CD8-positive, alpha-beta memory T cell (primary cell): ENCODE data around the gene P4HA2. TPM values are rescaled to one million over a fixed set of nuclear protein-coding genes. Genes with fewer than 3 reads are reported as not detected.

ENCODE experiments used
- CTCF ChIA-PET: fragments of 350-600 bp; sonication (Branson Sonifier 250); formaldehyde crosslinking; loops from one replicate; lab custom pipeline; 2021; ENCODE audit warnings: antibody characterized with exemption; lab: Charles Lee
- POLR2A ChIA-PET: fragments of 350-600 bp; sonication (Branson Sonifier 250); formaldehyde crosslinking; loops from one replicate; lab custom pipeline; 2021; ENCODE audit warnings: antibody characterized with exemption; lab: Charles Lee
- DNase-seq, 5 donors: peaks; one replicate each; pipeline versions ENCODE4 v3.0.0 to v3.0.0-alpha.2; 2020 to 2022; ENCODE audit warnings: mixed read lengths in 1 of 5
- H3K27ac ChIP-seq: one replicate; pipeline ENCODE4 v1.7.0; 2013; ENCODE audit warnings: low read depth, mild to moderate bottlenecking, low read length, moderate library complexity
- H3K27me3 ChIP-seq: 2 replicates; pipeline ENCODE4 v1.7.0; 2013; ENCODE audit warnings: low read length, mild to moderate bottlenecking; ENCODE audit not compliant: insufficient read depth, poor library complexity, severe bottlenecking
- H3K36me3 ChIP-seq: 2 replicates; pipeline ENCODE4 v1.7.0; 2013; ENCODE audit warnings: mild to moderate bottlenecking, low read length, moderate library complexity; ENCODE audit not compliant: insufficient read depth
- H3K4me1 ChIP-seq: 2 replicates; pipeline ENCODE4 v1.7.0; 2013; ENCODE audit warnings: mild to moderate bottlenecking, low read length, moderate library complexity; ENCODE audit not compliant: insufficient read depth
- H3K4me3 ChIP-seq: 2 replicates; pipeline ENCODE4 v1.7.0; 2013; ENCODE audit warnings: mild to moderate bottlenecking, low read length
- H3K9me3 ChIP-seq: 2 replicates; pipeline ENCODE4 v1.7.0; 2013; ENCODE audit warnings: mild to moderate bottlenecking, low read length
- H3K27ac Mint-ChIP-seq, 8 donors: one replicate each; pipeline ENCODE4 v1.8.0; 2020 to 2021; ENCODE audit warnings: mixed read lengths in 8 of 8, mild to moderate bottlenecking in 6 of 8, inconsistent platforms in 3 of 8, moderate library complexity in 3 of 8
- H3K27me3 Mint-ChIP-seq, 2 donors: one replicate each; pipeline ENCODE4 v1.8.0; 2020 to 2021; ENCODE audit warnings: mixed read lengths in 2 of 2, mild to moderate bottlenecking in 1 of 2, moderate library complexity in 1 of 2
- H3K36me3 Mint-ChIP-seq, 3 donors: one replicate each; pipeline ENCODE4 v1.8.0; 2020 to 2021; ENCODE audit warnings: mixed read lengths in 3 of 3, inconsistent platforms in 1 of 3, mild to moderate bottlenecking in 1 of 3
- H3K4me1 Mint-ChIP-seq, 3 donors: one replicate each; pipeline ENCODE4 v1.8.0; 2020 to 2021; ENCODE audit warnings: mixed read lengths in 3 of 3, inconsistent platforms in 1 of 3, mild to moderate bottlenecking in 1 of 3
- H3K4me3 Mint-ChIP-seq, 7 donors: one replicate each; pipeline ENCODE4 v1.8.0; 2020 to 2021; ENCODE audit warnings: mixed read lengths in 7 of 7, mild to moderate bottlenecking in 6 of 7, moderate library complexity in 4 of 7, inconsistent platforms in 2 of 7
- H3K9me3 Mint-ChIP-seq, 5 donors: one replicate each; pipeline ENCODE4 v1.8.0; 2020 to 2022; ENCODE audit warnings: mixed read lengths in 5 of 5, mild to moderate bottlenecking in 3 of 5, moderate library complexity in 2 of 5, inconsistent platforms in 1 of 5
- polyA plus RNA-seq: library from polyadenylated mRNA; unstranded; fragments of 300-500 nt; fragmentation: Illumina TruSeq; gene quantifications from one replicate; pipeline ENCODE4 v1.2.3, GENCODE V29; 2021
- total RNA-seq, 2 experiments: library from RNA; stranded (reverse); gene quantifications; one replicate each; pipeline ENCODE4 v1.2.3, GENCODE V29; 2021

Gene P4HA2
- total and polyA plus RNA-seq, 3 experiments from 2014 or later: 7.2 to 7.9 TPM; not detected in 1

DNA sequence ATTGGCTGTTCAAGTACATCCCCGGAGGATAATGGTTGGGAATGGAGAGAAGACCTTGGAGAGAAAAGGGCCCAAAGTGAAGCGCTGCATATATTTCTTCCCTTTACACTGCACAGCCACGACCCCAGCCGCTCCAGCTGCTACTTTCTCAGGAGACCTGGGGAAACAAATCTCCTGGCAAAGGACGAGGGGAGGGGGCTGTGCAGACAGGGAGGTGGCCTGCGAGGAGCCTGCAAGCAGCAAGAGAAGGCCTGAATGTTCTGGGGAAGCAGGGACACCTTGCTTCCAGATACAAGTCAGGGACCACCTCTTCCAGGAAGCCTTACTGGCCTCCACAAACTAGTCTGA, 29.1 kb upstream of the P4HA2 start:
- CTCF ChIA-PET: no interaction called here
- Mint-ChIP-seq H3K4me3 (peak overlapping the region in 4 of 7 donors; percentile 2 to 81 (median 54)), H3K4me1 (peaks cover 0 to 11% (median 7%) of the 10 kb centered on the region in 3 donors)

DNA sequence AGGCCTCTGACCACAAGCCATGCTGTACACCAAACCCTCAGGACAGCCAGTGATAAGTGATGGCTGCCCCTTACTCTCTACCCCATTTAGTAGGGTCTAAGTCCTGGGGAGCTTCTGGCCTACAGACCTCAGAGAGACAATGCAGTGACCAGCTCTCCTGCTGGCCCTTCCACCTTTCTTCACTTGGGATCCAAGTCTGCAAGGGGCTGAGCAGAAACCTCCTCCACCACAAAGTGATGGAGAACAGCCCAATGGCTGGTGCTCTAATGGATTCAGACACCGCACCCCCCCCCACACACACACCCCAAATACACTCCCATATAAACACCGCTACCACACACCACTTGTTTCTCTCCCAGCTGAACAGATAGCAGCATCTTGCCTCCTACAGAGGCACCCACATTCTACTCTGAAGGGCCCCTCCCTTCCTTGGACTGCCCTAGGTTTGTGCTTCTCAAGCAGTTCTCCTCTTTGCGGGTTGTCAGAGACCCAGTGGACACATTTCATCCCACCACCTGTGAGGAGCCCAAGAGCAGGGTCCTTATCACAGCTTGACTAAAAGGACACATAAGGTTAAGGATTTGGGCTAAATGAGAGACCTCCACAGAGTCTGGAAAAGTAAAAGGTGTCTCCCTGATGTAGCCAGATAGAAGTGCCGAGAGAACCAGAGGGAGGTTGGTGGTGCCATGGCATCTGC, 28.6 kb upstream of the P4HA2 start:
- Mint-ChIP-seq H3K9me3 (no peaks in the 10 kb centered on the region), H3K36me3 (peaks cover 0 to 3% (median 0%) of the 10 kb centered on the region in 3 donors), H3K4me3 (peak overlapping the region in 3 of 7 donors; percentile 2 to 81 (median 54)), H3K27me3 (peaks cover 19 to 20% of the 10 kb centered on the region in 2 donors), H3K4me1 (peaks cover 0 to 11% (median 7%) of the 10 kb centered on the region in 3 donors), H3K27ac (no peak overlapping the region)
- no peak for DNase-seq
- Histone ChIP-seq H3K4me3 (no peak overlapping the region), H3K36me3 (no peaks in the 10 kb centered on the region), H3K27ac (no peak overlapping the region), H3K4me1 (no peaks in the 10 kb centered on the region), H3K9me3 (no peaks in the 10 kb centered on the region), H3K27me3 (no peaks in the 10 kb centered on the region)
- ChIA-PET POLR2A (no interaction called here), CTCF (interaction anchor here (1.0 to 1.9 kb wide), 2 partner anchors 18 to 193 kb away, joined by 4 to 7 read pairs; no protein-coding TSS in a partner anchor)

More for the DNA sequence above, 29.1 kb upstream of the P4HA2 start:
- Histone ChIP-seq H3K27me3 (no peaks in the 10 kb centered on the region), H3K36me3 (no peaks in the 10 kb centered on the region), H3K9me3 (no peaks in the 10 kb centered on the region), H3K27ac (no peak overlapping the region), H3K4me3 (no peak overlapping the region), H3K4me1 (no peaks in the 10 kb centered on the region)
- Mint-ChIP-seq H3K27ac (no peak overlapping the region), H3K36me3 (peaks cover 0 to 3% (median 0%) of the 10 kb centered on the region in 3 donors), H3K27me3 (peaks cover 19 to 20% of the 10 kb centered on the region in 2 donors), H3K9me3 (no peaks in the 10 kb centered on the region)
- POLR2A ChIA-PET: no interaction called here
- no peak for DNase-seq

DNA sequence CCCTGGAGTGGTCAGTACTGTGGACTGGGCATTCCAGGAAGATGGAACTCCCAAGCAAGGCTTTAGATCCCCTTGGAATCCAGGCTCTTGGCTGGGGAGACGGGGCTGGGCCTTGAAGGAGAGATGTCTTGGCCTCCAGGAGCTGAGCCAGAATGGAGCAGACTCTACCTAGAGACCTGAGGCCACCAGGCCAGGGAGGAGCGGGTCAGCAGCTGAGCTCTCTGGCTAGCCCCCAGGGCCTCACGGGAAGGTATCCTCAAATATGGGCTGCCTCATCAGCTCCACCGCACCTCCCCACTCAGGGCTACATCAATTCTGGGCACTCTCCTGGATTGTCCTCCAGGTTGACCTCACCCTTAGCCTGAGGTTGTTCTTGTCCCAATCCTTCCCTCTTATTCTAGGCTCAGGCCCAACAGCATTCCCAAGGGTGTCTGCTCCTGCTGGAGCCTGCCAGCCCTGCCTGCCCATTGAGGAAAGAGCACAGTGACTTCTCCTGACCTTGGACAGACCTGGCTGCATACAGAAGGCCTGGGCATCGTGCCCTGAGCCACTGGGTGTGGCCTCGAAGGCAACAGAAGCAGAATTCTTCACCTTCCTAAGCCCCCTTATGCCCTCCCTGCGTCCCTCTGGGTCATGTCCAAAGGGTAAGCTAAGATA, 26.8 kb upstream of the P4HA2 start:
- Mint-ChIP-seq H3K4me3 (no peak overlapping the region), H3K9me3 (no peaks in the 10 kb centered on the region), H3K4me1 (peaks cover 0 to 3% (median 0%) of the 10 kb centered on the region in 3 donors), H3K27me3 (peaks cover 17 to 20% of the 10 kb centered on the region in 2 donors), H3K27ac (no peak overlapping the region), H3K36me3 (peaks cover 0 to 3% (median 0%) of the 10 kb centered on the region in 3 donors)
- Histone ChIP-seq H3K36me3 (no peaks in the 10 kb centered on the region), H3K27me3 (no peaks in the 10 kb centered on the region), H3K4me3 (no peak overlapping the region), H3K4me1 (no peaks in the 10 kb centered on the region), H3K9me3 (no peaks in the 10 kb centered on the region), H3K27ac (no peak overlapping the region)
- CTCF ChIA-PET: interaction anchor here (1.1 to 1.9 kb wide), 3 partner anchors 17 to 247 kb away, joined by 3 to 7 read pairs (median 3); no protein-coding TSS in a partner anchor
- POLR2A ChIA-PET: no interaction called here
- DNase-seq: no peak

DNA sequence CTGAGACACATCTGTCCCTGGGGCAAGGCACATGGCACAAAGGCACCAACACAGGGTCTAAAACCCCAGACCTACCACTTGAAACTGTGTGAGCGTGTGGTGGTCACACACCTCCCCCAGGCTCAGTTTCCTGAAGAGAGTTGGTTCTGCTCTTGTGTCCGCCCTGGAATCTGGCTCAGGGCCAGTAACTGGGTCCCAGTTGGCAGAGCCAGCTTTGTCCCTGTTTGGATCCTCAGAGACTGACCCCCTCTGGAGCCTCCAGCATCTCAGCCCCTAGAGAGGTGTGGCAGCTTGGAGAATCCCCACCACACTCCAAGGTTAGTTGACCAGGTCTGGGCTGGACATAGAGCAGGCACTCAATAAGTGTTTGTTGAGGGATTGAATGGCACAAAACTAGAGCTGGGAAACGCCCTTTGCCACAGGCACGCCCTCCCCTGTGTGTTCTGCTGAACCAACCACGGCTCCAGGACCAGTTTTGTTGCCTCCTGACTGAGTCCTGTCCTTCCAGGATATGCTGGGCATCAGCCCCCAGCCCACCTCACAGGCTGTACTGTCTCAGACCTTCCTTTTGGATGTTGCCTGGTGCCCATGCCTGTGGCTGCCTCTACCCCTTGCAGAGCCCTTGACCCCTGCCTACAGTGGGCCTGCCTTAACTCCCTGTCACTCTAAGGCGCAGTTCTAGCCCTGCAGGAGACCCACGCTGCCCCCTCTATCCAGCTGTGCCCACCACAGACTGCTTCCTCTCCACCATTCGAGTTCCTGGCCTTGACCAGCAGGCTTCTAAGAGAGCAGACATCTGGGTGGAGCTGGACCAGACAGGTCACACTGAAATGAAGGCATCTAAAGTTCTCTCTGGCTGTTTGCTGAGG, 26.0 kb upstream of the P4HA2 start:
- H3K27me3 ChIP-seq: no peaks in the 10 kb centered on the region
- Mint-ChIP-seq H3K27me3 (peaks cover 13 to 20% of the 10 kb centered on the region in 2 donors), H3K4me3 (no peak overlapping the region), H3K36me3 (peaks cover 0 to 3% (median 0%) of the 10 kb centered on the region in 3 donors), H3K9me3 (no peaks in the 10 kb centered on the region), H3K4me1 (peaks cover 0 to 3% (median 0%) of the 10 kb centered on the region in 3 donors), H3K27ac (no peak overlapping the region)
- H3K9me3 ChIP-seq: no peaks in the 10 kb centered on the region
- DNase-seq: no peak
- no peak overlapping the region for H3K4me3 ChIP-seq
- no peak overlapping the region for H3K27ac ChIP-seq
- CTCF ChIA-PET: interaction anchor here (1.1 to 1.9 kb wide), 3 partner anchors 16 to 247 kb away, joined by 3 to 7 read pairs (median 3); no protein-coding TSS in a partner anchor
- no peaks in the 10 kb centered on the region for H3K4me1 ChIP-seq
- POLR2A ChIA-PET: no interaction called here
- H3K36me3 ChIP-seq: no peaks in the 10 kb centered on the region

DNA sequence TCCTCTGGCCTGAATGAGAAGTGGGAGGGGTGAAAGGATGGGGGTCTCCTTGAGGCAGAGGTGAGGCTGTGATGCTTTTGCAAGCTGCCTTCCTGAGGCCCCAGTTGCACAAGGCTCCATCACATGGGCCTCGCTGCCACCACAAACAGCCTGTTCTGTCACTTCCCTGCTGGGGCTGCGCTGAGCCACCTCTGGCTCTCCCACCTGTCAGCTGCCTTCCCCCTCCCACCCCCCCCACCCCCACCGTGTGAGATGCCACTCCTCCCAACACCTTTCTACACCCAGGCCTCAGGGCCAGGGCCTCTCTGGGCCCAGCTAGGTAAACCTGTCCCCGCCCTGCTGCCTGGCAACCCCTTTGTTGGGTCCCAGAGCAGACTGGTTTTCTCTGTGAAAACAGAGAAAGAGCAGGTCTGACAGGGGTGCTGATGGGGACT, 25.4 kb upstream of the P4HA2 start:
- H3K9me3 Mint-ChIP-seq: peaks cover 0 to 3% (median 0%) of the 10 kb centered on the region in 5 donors
- no peak for DNase-seq
- Histone ChIP-seq H3K4me1 (no peaks in the 10 kb centered on the region), H3K27ac (no peak overlapping the region), H3K27me3 (no peaks in the 10 kb centered on the region), H3K4me3 (no peak overlapping the region), H3K9me3 (no peaks in the 10 kb centered on the region), H3K36me3 (no peaks in the 10 kb centered on the region)
- POLR2A ChIA-PET: no interaction called here
- peaks cover 13 to 20% of the 10 kb centered on the region in 2 donors for H3K27me3 Mint-ChIP-seq
- peaks cover 0 to 3% (median 0%) of the 10 kb centered on the region in 3 donors for H3K4me1 Mint-ChIP-seq
- H3K36me3 Mint-ChIP-seq: peaks cover 0 to 3% (median 0%) of the 10 kb centered on the region in 3 donors
- CTCF ChIA-PET: no interaction called here
- no peak overlapping the region for H3K4me3 Mint-ChIP-seq
- H3K27ac Mint-ChIP-seq: no peak overlapping the region

DNA sequence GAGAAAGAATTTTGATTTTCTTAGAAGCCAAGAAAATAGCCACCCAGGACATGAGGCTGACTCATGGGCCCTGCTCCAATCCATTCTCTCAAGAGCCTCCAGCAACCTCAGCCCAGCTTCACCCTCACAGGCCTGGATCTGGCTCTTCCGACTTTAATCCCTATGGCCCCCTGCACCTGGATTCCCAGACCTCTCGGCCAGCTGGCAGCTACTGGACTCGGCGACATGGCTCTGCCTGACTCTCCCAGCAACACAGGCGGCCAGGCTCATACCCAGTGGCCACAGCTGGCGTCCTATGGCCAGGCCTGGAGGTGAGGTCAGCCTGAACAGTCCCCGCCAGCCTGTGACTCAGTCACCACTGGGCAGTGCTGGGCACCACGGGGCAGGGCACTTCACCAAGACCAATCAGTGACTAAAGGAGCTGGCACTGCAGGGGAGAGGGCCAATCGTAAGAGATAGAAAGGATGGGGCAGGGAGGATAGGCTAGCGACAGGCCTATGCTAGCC, 23.6 kb upstream of the P4HA2 start:
- CTCF ChIA-PET: interaction anchor here (0.9 to 1.6 kb wide), 2 partner anchors 13 to 21 kb away, joined by 3 to 12 read pairs; no protein-coding TSS in a partner anchor
- Histone ChIP-seq H3K36me3 (no peaks in the 10 kb centered on the region), H3K27me3 (no peaks in the 10 kb centered on the region), H3K27ac (no peak overlapping the region), H3K9me3 (no peaks in the 10 kb centered on the region), H3K4me1 (no peaks in the 10 kb centered on the region), H3K4me3 (no peak overlapping the region)
- peaks cover 10 to 14% of the 10 kb centered on the region in 2 donors for H3K27me3 Mint-ChIP-seq
- no peak overlapping the region for H3K27ac Mint-ChIP-seq
- no peak for DNase-seq
- no peak overlapping the region for H3K4me3 Mint-ChIP-seq
- H3K9me3 Mint-ChIP-seq: peaks cover 7 to 12% (median 7%) of the 10 kb centered on the region in 5 donors
- POLR2A ChIA-PET: no interaction called here
- H3K4me1 Mint-ChIP-seq: no peaks in the 10 kb centered on the region
- H3K36me3 Mint-ChIP-seq: peaks cover 0 to 8% (median 2%) of the 10 kb centered on the region in 3 donors

DNA sequence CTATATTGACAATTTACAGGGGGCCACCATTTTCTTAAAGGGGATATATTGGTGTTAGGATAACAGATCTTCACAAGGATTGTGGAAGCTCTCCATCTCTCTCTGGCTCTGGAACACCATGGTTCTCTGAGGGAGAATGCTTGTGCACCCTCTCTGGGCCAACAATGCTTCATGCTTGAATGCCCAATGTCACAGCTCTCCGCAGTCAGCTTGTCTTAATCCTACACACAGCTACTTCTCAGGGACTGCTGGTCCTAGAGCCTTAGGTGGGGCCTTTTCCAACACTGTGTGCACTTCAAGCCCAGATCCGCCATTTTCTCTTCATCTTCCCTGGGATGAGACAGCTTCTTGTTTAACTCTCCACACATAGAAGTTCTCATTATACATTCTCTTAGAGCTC, 22.9 kb upstream of the P4HA2 start:
- Histone ChIP-seq H3K4me3 (no peak overlapping the region), H3K9me3 (no peaks in the 10 kb centered on the region), H3K4me1 (no peaks in the 10 kb centered on the region), H3K27ac (no peak overlapping the region), H3K27me3 (no peaks in the 10 kb centered on the region), H3K36me3 (no peaks in the 10 kb centered on the region)
- H3K9me3 Mint-ChIP-seq: peaks cover 13 to 19% (median 15%) of the 10 kb centered on the region in 5 donors
- CTCF ChIA-PET: interaction anchor here (0.9 to 1.6 kb wide), 2 partner anchors 12 to 22 kb away, joined by 3 to 12 read pairs; no protein-coding TSS in a partner anchor
- H3K27ac Mint-ChIP-seq: no peak overlapping the region
- H3K27me3 Mint-ChIP-seq: peaks cover 8 to 14% of the 10 kb centered on the region in 2 donors
- no peak overlapping the region for H3K4me3 Mint-ChIP-seq
- peaks cover 0 to 15% (median 2%) of the 10 kb centered on the region in 3 donors for H3K36me3 Mint-ChIP-seq
- POLR2A ChIA-PET: no interaction called here
- H3K4me1 Mint-ChIP-seq: no peaks in the 10 kb centered on the region
- no peak for DNase-seq
